Tibial nerve (tissue), 4 donors: ENCODE data around the gene MAML3.

ENCODE experiments used
- EP300 ChIP-seq, 2 donors: sonication (generic); formaldehyde crosslinking; IDR thresholded peaks; one replicate each; pipeline ENCODE4 v1.6.1; 2017; ENCODE audit warnings: antibody characterized with exemption in 2 of 2, mild to moderate bottlenecking in 1 of 2
- POLR2A ChIP-seq, 2 donors: fragments of 450-650 bp; IDR thresholded peaks; one replicate each; pipeline ENCODE4 v1.6.1; 2017; ENCODE audit warnings: antibody characterized with exemption in 2 of 2, mild to moderate bottlenecking in 2 of 2, moderate library complexity in 2 of 2
- TF ChIP-seq, protein P1 (sequence below), 5 experiments: fragments of 200-600 bp in 3 of 5; fragments of 450-650 bp in 2 of 5; sonication (generic) in 3 of 5; IDR thresholded peaks; one replicate each; pipeline ENCODE4 v1.5.1; 2016 to 2019; ENCODE audit warnings: antibody characterized with exemption in 5 of 5, mild to moderate bottlenecking in 3 of 5, moderate library complexity in 2 of 5

DNA sequence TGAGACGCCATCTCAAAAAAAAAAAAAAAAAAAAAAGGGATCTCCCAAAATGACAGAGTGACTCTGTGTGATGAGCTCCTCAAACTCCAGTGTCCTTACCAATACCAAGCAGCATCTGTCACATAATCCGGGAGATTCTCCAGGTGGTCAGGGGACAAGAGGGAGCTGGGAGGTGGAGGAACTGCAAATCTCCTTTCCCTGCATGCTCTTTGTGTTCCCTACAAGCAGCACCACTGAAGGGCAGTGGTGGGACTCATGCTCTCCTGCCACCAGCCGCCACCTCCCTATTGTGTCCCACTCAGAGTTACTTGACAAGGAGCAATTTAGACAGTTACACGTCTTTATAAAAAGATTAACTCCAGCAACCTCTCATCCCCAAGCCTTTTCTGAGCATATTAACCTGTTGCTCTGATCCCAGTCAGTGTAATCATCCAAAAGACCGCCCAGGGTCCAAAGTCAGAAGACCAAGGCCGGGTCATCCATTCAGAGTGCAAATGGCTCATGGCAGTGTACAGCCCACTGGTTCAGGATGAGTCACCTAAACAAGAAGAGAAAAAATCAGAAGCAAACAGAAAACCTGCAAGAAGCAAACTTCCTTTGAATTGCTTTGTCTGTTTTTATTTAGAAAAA, 464.8 kb downstream of the MAML3 start:
- TF ChIP-seq, protein P1, sequence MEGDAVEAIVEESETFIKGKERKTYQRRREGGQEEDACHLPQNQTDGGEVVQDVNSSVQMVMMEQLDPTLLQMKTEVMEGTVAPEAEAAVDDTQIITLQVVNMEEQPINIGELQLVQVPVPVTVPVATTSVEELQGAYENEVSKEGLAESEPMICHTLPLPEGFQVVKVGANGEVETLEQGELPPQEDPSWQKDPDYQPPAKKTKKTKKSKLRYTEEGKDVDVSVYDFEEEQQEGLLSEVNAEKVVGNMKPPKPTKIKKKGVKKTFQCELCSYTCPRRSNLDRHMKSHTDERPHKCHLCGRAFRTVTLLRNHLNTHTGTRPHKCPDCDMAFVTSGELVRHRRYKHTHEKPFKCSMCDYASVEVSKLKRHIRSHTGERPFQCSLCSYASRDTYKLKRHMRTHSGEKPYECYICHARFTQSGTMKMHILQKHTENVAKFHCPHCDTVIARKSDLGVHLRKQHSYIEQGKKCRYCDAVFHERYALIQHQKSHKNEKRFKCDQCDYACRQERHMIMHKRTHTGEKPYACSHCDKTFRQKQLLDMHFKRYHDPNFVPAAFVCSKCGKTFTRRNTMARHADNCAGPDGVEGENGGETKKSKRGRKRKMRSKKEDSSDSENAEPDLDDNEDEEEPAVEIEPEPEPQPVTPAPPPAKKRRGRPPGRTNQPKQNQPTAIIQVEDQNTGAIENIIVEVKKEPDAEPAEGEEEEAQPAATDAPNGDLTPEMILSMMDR (IDR thresholded peaks at IDR 0.05): no peak
- TF ChIP-seq POLR2A (IDR thresholded peaks at IDR 0.05) (no peak), EP300 (IDR thresholded peaks at IDR 0.05) (no peak)
